Measurements from ENCODE around the gene LENG1. TPM values are rescaled to one million over a fixed set of nuclear protein-coding genes. Genes with fewer than 3 reads are reported as not detected.

LENG1 gene
- total and polyA plus RNA-seq, 12 donors = 5.0 to 22.0 (median 9.7) TPM

DNA sequence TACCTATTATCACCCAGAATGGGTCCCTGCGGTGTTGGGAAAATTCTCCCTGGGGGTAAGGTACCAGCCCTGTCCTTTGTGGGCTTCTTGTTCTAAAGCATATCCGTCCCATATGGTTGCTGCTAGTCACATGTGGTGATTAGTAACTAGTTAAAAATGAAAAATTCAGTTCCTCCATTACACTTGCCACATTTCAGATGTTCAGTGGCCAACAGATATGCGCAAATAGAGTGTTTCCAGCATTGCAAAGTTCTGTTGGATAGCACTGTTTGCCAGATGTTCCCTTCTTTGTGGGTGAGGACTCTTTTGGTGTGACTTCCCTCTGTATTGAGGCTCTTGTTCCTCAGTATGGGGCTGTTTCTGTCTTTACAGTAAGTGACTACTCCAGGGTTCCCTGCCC is 18.2 kb downstream of the LENG1 start:
- H3K27me3 ChIP-seq = no peaks in the 10 kb centered on the region
- no peak for TF ChIP-seq POLR2A (IDR thresholded peaks at IDR 0.05)
- TF ChIP-seq, protein P1, sequence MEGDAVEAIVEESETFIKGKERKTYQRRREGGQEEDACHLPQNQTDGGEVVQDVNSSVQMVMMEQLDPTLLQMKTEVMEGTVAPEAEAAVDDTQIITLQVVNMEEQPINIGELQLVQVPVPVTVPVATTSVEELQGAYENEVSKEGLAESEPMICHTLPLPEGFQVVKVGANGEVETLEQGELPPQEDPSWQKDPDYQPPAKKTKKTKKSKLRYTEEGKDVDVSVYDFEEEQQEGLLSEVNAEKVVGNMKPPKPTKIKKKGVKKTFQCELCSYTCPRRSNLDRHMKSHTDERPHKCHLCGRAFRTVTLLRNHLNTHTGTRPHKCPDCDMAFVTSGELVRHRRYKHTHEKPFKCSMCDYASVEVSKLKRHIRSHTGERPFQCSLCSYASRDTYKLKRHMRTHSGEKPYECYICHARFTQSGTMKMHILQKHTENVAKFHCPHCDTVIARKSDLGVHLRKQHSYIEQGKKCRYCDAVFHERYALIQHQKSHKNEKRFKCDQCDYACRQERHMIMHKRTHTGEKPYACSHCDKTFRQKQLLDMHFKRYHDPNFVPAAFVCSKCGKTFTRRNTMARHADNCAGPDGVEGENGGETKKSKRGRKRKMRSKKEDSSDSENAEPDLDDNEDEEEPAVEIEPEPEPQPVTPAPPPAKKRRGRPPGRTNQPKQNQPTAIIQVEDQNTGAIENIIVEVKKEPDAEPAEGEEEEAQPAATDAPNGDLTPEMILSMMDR (IDR thresholded peaks at IDR 0.05) = no peak
- no peaks in the 10 kb centered on the region for H3K9me3 ChIP-seq (replicated peaks in 1 of 3)
- no peak overlapping the region for H3K4me3 ChIP-seq
- H3K4me1 ChIP-seq (replicated peaks in 1 of 2) = peaks cover 15 to 31% of the 10 kb centered on the region in 2 donors
- no peak for DNase-seq
- WGBS, 4 donors = 90 to 95% (median 95%) methylated on average over 3 of the region's 3 CpGs
- no peak overlapping the region for H3K27ac ChIP-seq
- peaks cover 0 to 40% of the 10 kb centered on the region in 2 donors for H3K36me3 ChIP-seq (replicated peaks in 1 of 2)
- intact Hi-C loops (cut with DNase I) = no loop called here

GRCh38 chr19:54138489-54139256 is 20.8 kb downstream of the LENG1 start:
- TF ChIP-seq, protein P1 (IDR thresholded peaks at IDR 0.05) = no peak
- TF ChIP-seq POLR2A (IDR thresholded peaks at IDR 0.05) = no peak
- WGBS, 4 donors = 17 to 20% (median 19%) methylated on average over 12 to 31 of the region's 31 CpGs
- intact Hi-C loops (cut with DNase I) = no loop called here
- H3K4me3 ChIP-seq = peak overlapping the region in 3 of 4 donors; percentile 21 to 100 (median 84)
- peaks cover 21 to 39% of the 10 kb centered on the region in 2 donors for H3K4me1 ChIP-seq (replicated peaks in 1 of 2)
- no peaks in the 10 kb centered on the region for H3K9me3 ChIP-seq (replicated peaks in 1 of 3)
- DNase-seq = peak in 2 of 7 donors; percentile 26 to 52
- peak overlapping the region in 3 of 5 donors; percentile 93 to 99 (median 94) for H3K27ac ChIP-seq
- peaks cover 0 to 13% of the 10 kb centered on the region in 2 donors for H3K36me3 ChIP-seq (replicated peaks in 1 of 2)
- H3K27me3 ChIP-seq = no peaks in the 10 kb centered on the region

- peak in 1 of 7 donors; percentile 54 for DNase-seq
- peak within 1 kb of the TSS; percentile 28 to 99 (median 93) for H3K27ac ChIP-seq
- peaks cover 0 to 5% of the 10 kb centered on the region in 2 donors for H3K36me3 ChIP-seq (replicated peaks in 1 of 2)
- 0 to 2% (median 0%) methylated on average over 12 to 101 of the region's 103 CpGs for WGBS, 4 donors
- H3K27me3 ChIP-seq = no peaks in the 10 kb centered on the region
- H3K9me3 ChIP-seq (replicated peaks in 1 of 3) = no peaks in the 10 kb centered on the region
- H3K4me1 ChIP-seq (replicated peaks in 1 of 2) = peaks cover 21 to 39% of the 10 kb centered on the region in 2 donors
- peak within 1 kb of the TSS; percentile 21 to 100 (median 84) for H3K4me3 ChIP-seq
- intact Hi-C loops (cut with DNase I) = no loop called here
- peak; percentile 55 to 87 for TF ChIP-seq POLR2A (IDR thresholded peaks at IDR 0.05)
- TF ChIP-seq, protein P1 (IDR thresholded peaks at IDR 0.05) = peak in 1 of 6 experiments; percentile 2
Observed at GRCh38 chr19:54137699-54138488, 21.6 kb downstream of the LENG1 start, which contains the start of gene CNOT3. CNOT3 (plus strand) TSS chr19:54137762; CDS start chr19:54142979, 5,217 bp downstream.
